Upper lobe of left lung (tissue), 6 donors: ENCODE results near the gene MBD3L5. TPM values are rescaled to one million over a fixed set of nuclear protein-coding genes. Genes with fewer than 3 reads are reported as not detected.
"Not testable (repeated sequence)": the region's sequence is repeated elsewhere in the genome, so short reads cannot be mapped to it uniquely, and the experiment has no call there.

ENCODE experiments used
- ATAC-seq, 2 donors: fragments of 200-7000 bp; cut with Tn5 transposase; one replicate each; pipeline ENCODE4 v1.9.1; 2022; ENCODE audit warnings: mild to moderate bottlenecking in 2 of 2, moderate library complexity in 2 of 2; ENCODE audit not compliant: low FRiP score in 2 of 2
- DNase-seq, 2 donors: peaks; one replicate each; pipeline ENCODE4 v3.0.0-alpha.2; 2019 to 2020
- H3K27ac ChIP-seq, 4 donors: fragments of 200-600 bp; sonication (generic); one replicate each; pipeline ENCODE4 v1.5.1; 2016 to 2019
- H3K27me3 ChIP-seq, 4 donors: fragments of 200-600 bp; sonication (generic); one replicate each; pipeline ENCODE4 v1.5.1; 2017 to 2019
- H3K36me3 ChIP-seq, 4 donors: fragments of 200-600 bp; sonication (generic); one replicate each; pipeline ENCODE4 v1.5.1; 2016 to 2019
- H3K4me1 ChIP-seq, 4 donors: fragments of 200-600 bp; sonication (generic); one replicate each; pipeline ENCODE4 v1.5.1; 2018 to 2019
- H3K4me3 ChIP-seq, 4 donors: fragments of 200-600 bp; sonication (generic); one replicate each; pipeline ENCODE4 v1.5.1; 2017 to 2019; ENCODE audit warnings: mild to moderate bottlenecking in 2 of 4, moderate library complexity in 1 of 4
- H3K9me3 ChIP-seq, 4 donors: fragments of 200-600 bp; sonication (generic); one replicate each; pipeline ENCODE4 v1.5.1; 2018 to 2019
- EP300 ChIP-seq, 4 donors: sonication (generic); formaldehyde crosslinking; IDR thresholded peaks; one replicate each; pipeline ENCODE4 v1.5.1; 2017; ENCODE audit warnings: antibody characterized with exemption in 4 of 4, control low read depth in 2 of 4
- POLR2A ChIP-seq, 4 donors: fragments of 450-650 bp; IDR thresholded peaks; one replicate each; pipeline ENCODE4 v1.5.1; 2016 to 2017; ENCODE audit warnings: antibody characterized with exemption in 4 of 4, mild to moderate bottlenecking in 2 of 4
- POLR2AphosphoS5 ChIP-seq, 2 donors: sonication (generic); formaldehyde crosslinking; IDR thresholded peaks; one replicate each; pipeline ENCODE4 v1.5.1; 2017; ENCODE audit warnings: antibody characterized with exemption in 2 of 2
- WGBS, 2 donors: methylation state at CpG; one replicate each; pipeline ENCODE4 v1.1.5; 2017 to 2018; 5-methylcytosine and 5-hydroxymethylcytosine counted together
- total RNA-seq, 6 donors: library from RNA; depleted of rRNA in 4 of 6; stranded (reverse); fragments of >200 nt in 4 of 6; gene quantifications; one replicate each; pipeline versions ENCODE4 v1.1.0 to v1.2.1, GENCODE V29; 2016 to 2021
- TF ChIP-seq, protein P1 (sequence below), 6 experiments: fragments of 450-650 bp in 4 of 6; fragments of 200-600 bp in 2 of 6; sonication (generic) in 2 of 6; IDR thresholded peaks; one replicate each; pipeline ENCODE4 v1.5.1; 2016 to 2019; ENCODE audit warnings: antibody characterized with exemption in 6 of 6
- donor health status: DM: no; HTN: no; CAD: no; lungs with moderate emphysema.
- donor health status: DM: no; HTN: yes; CAD: no; lungs with severe emphysema.

MBD3L5 gene
- not detected for total RNA-seq

DNA sequence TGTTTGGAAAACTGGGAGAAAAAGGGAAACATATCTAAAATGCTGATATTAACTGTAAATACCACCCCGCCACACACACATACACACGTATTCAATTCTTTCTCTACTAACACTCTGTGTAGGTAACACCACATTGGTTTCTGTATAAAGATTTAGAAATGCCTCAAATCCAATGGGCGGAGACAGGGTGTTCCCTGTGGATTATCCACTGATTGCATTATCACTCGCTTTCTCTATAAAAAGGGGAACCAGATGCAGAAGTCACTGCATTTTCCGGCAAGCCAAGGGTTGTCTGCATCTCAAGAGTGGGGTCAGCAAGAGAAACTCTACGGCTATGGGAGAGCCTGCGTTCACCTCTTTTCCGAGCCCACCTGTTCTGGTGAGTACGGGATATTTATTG lies at the start of gene MBD3L5:
Gene MBD3L5, plus strand, starts transcription at position 301 of the 400 bp plus-strand sequence. Its CDS starts 34 bp downstream, at position 335.
- peak in 1 of 2 donors; percentile 34 for ATAC-seq
- not testable (repeated sequence) for H3K27me3 ChIP-seq, H3K9me3 ChIP-seq, H3K27ac ChIP-seq, H3K4me1 ChIP-seq, H3K36me3 ChIP-seq, H3K4me3 ChIP-seq, DNase-seq
- no CpG with 5 or more reads among the region's 9 CpGs for WGBS, 2 donors

DNA sequence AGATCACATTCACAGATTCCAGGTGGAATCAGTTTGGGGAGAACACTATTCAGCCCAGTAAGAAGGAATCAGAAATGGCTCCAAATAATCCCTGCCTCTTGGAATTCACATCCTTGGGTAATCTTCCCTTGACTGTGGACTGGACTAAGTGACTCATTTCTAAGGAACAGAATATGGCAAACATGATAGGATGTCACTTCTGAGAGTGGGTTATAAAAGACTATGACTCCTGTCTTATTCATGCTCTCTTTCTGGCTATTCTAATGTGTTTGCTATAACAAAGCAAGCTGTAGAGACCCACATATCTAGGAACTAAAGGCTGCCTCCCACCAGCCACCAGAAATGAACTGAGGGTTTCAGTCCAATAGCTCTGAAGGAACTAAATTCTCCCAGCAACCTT lies 46.9 kb upstream of the MBD3L5 start:
- Histone ChIP-seq H3K9me3 (peaks cover 0 to 24% (median 10%) of the 10 kb centered on the region in 4 donors), H3K4me3 (no peak overlapping the region), H3K27me3 (no peaks in the 10 kb centered on the region), H3K4me1 (no peaks in the 10 kb centered on the region), H3K36me3 (no peaks in the 10 kb centered on the region), H3K27ac (no peak overlapping the region)
- DNase-seq: no peak
- TF ChIP-seq POLR2AphosphoS5 (IDR thresholded peaks at IDR 0.05) (no peak), POLR2A (IDR thresholded peaks at IDR 0.05) (no peak), EP300 (IDR thresholded peaks at IDR 0.05) (no peak)
- TF ChIP-seq, protein P1, sequence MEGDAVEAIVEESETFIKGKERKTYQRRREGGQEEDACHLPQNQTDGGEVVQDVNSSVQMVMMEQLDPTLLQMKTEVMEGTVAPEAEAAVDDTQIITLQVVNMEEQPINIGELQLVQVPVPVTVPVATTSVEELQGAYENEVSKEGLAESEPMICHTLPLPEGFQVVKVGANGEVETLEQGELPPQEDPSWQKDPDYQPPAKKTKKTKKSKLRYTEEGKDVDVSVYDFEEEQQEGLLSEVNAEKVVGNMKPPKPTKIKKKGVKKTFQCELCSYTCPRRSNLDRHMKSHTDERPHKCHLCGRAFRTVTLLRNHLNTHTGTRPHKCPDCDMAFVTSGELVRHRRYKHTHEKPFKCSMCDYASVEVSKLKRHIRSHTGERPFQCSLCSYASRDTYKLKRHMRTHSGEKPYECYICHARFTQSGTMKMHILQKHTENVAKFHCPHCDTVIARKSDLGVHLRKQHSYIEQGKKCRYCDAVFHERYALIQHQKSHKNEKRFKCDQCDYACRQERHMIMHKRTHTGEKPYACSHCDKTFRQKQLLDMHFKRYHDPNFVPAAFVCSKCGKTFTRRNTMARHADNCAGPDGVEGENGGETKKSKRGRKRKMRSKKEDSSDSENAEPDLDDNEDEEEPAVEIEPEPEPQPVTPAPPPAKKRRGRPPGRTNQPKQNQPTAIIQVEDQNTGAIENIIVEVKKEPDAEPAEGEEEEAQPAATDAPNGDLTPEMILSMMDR (IDR thresholded peaks at IDR 0.05): no peak
- ATAC-seq: no peak

DNA sequence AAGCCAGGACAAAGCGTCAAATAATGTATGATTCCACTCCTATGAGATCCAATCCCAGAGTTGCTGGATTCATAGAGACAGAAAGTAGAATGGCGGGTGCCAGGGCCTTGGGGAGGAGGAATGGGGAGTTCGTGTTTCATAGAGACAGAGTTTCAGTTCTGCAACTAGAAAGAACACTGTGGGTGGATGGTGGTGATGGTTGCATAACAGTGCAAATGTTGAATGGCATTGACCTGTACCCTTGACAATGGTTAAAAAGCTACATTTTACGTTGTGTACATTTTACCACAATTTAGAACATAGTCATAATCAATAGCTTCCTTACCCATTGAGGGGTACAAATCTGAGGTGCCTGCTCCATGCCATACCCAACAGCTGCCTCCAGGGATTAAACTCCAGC lies 42.5 kb upstream of the MBD3L5 start:
- Histone ChIP-seq H3K4me1 (no peaks in the 10 kb centered on the region), H3K36me3 (no peaks in the 10 kb centered on the region), H3K9me3 (peaks cover 0 to 24% (median 9%) of the 10 kb centered on the region in 4 donors), H3K27me3 (no peaks in the 10 kb centered on the region), H3K27ac (no peak overlapping the region), H3K4me3 (no peak overlapping the region)
- DNase-seq (peak in 1 of 2 donors; percentile 22), ATAC-seq (peak; percentile 61 to 71)
- TF ChIP-seq, protein P1 (IDR thresholded peaks at IDR 0.05): no peak
- TF ChIP-seq EP300 (IDR thresholded peaks at IDR 0.05) (no peak), POLR2A (IDR thresholded peaks at IDR 0.05) (no peak), POLR2AphosphoS5 (IDR thresholded peaks at IDR 0.05) (no peak)
- 43 to 54% methylated on average over 4 of the region's 4 CpGs for WGBS, 2 donors

DNA sequence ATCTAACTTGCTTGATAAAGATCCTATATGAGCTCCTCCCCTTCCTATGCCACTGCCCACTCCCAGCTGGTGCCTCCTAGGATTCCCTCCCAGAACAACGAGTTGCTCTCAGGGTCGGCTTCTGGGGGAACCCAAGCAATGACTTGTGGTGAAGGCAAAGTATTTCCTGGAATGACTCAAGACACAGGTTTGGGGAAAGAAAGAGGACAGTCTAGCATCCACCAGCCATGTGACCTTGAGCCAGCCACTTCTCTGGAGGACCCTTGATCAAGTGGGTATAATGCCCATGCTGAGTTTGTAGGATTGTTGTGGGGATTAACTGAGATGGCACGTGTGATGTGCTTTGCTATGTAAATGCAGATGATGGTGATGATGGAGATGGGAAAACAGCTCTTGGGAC lies 42.1 kb upstream of the MBD3L5 start:
- Histone ChIP-seq H3K9me3 (peaks cover 0 to 21% (median 8%) of the 10 kb centered on the region in 4 donors), H3K27ac (no peak overlapping the region), H3K4me3 (no peak overlapping the region), H3K4me1 (no peaks in the 10 kb centered on the region), H3K36me3 (no peaks in the 10 kb centered on the region), H3K27me3 (no peaks in the 10 kb centered on the region)
- DNase-seq: no peak
- WGBS, 2 donors: 27 to 42% methylated on average over 3 of the region's 3 CpGs
- TF ChIP-seq POLR2AphosphoS5 (IDR thresholded peaks at IDR 0.05) (no peak), EP300 (IDR thresholded peaks at IDR 0.05) (no peak), POLR2A (IDR thresholded peaks at IDR 0.05) (no peak)
- TF ChIP-seq, protein P1 (IDR thresholded peaks at IDR 0.05): no peak
- peak in 1 of 2 donors; percentile 22 for ATAC-seq

DNA sequence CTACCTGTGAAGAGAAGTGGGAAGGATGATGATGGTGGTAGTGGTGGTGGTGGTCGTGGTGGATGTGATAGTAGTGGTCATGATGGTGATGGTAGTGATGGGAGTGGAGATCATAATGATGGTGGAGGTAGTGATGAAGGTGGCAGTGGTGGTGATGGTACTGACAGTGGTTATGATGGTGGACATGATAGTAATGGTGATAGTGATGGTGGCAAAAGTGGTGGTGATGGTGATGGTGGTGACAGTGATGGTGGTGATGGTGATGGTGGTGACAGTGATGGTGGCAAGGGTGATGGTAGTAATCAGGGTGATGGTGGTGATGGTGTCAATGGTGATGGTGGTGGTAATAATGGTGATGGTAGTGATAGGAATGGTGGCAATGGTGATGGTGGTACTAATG lies 35.3 kb upstream of the MBD3L5 start:
- TF ChIP-seq, protein P1 (IDR thresholded peaks at IDR 0.05): no peak
- TF ChIP-seq EP300 (IDR thresholded peaks at IDR 0.05): no peak
- no peak for TF ChIP-seq POLR2A (IDR thresholded peaks at IDR 0.05)
- TF ChIP-seq POLR2AphosphoS5 (IDR thresholded peaks at IDR 0.05): no peak
- no peaks in the 10 kb centered on the region for H3K4me1 ChIP-seq
- no peak overlapping the region for H3K27ac ChIP-seq
- H3K27me3 ChIP-seq: no peaks in the 10 kb centered on the region
- no peak for DNase-seq
- no peak overlapping the region for H3K4me3 ChIP-seq
- H3K36me3 ChIP-seq: no peaks in the 10 kb centered on the region
- ATAC-seq: no peak
- H3K9me3 ChIP-seq: no peaks in the 10 kb centered on the region
- 76 to 78% methylated on average over 1 of the region's 1 CpG for WGBS, 2 donors
